ENCODE measurements around the gene RERG.

The RERG gene

GRCh38 chr12:15253990-15254389 is 32.8 kb upstream of the RERG start:
- no peak for TF ChIP-seq CTCF (conservative IDR thresholded peaks at IDR 0.05; ENCODE audit: low read depth, low read length)
- no peak overlapping the region for H3K4me3 ChIP-seq (ENCODE audit: low read length)
- no peak for DNase-seq (ENCODE audit: low read depth)

GRCh38 chr12:15244926-15245325 is 23.7 kb upstream of the RERG start:
- no peak overlapping the region for H3K4me3 ChIP-seq (ENCODE audit: low read length)
- TF ChIP-seq CTCF (conservative IDR thresholded peaks at IDR 0.05; ENCODE audit: low read depth, low read length), result no peak
- no peak for DNase-seq (ENCODE audit: low read depth)

GRCh38 chr12:15244341-15244740 is 23.1 kb upstream of the RERG start:
- TF ChIP-seq CTCF (conservative IDR thresholded peaks at IDR 0.05; ENCODE audit: low read depth, low read length), result no peak
- no peak overlapping the region for H3K4me3 ChIP-seq (ENCODE audit: low read length)
- DNase-seq (ENCODE audit: low read depth), result no peak

GRCh38 chr12:15243102-15243501 is 21.9 kb upstream of the RERG start:
- no peak for TF ChIP-seq CTCF (conservative IDR thresholded peaks at IDR 0.05; ENCODE audit: low read depth, low read length)
- no peak for DNase-seq (ENCODE audit: low read depth)
- H3K4me3 ChIP-seq (ENCODE audit: low read length), result no peak overlapping the region

- H3K4me3 ChIP-seq (ENCODE audit: low read length), result no peak overlapping the region
- no peak for DNase-seq (ENCODE audit: low read depth)
- no peak for TF ChIP-seq CTCF (conservative IDR thresholded peaks at IDR 0.05; ENCODE audit: low read depth, low read length)
Measured at GRCh38 chr12:15240898-15241297, 19.7 kb upstream of the RERG start.

- DNase-seq (ENCODE audit: low read depth), result no peak
- H3K4me3 ChIP-seq (ENCODE audit: low read length), result no peak overlapping the region
- TF ChIP-seq CTCF (conservative IDR thresholded peaks at IDR 0.05; ENCODE audit: low read depth, low read length), result no peak
Measured at GRCh38 chr12:15234508-15234907, 13.3 kb upstream of the RERG start.

- no peak for DNase-seq (ENCODE audit: low read depth)
Measured at GRCh38 chr12:15234011-15234410, 12.8 kb upstream of the RERG start.

More at GRCh38 chr12:15234011-15234410, 12.8 kb upstream of the RERG start:
- TF ChIP-seq CTCF (conservative IDR thresholded peaks at IDR 0.05; ENCODE audit: low read depth, low read length), result no peak
- no peak overlapping the region for H3K4me3 ChIP-seq (ENCODE audit: low read length)

All from retinal pigment epithelial cell (primary cell).